ENCODE data around the gene GFY.

The GFY gene, protein sequence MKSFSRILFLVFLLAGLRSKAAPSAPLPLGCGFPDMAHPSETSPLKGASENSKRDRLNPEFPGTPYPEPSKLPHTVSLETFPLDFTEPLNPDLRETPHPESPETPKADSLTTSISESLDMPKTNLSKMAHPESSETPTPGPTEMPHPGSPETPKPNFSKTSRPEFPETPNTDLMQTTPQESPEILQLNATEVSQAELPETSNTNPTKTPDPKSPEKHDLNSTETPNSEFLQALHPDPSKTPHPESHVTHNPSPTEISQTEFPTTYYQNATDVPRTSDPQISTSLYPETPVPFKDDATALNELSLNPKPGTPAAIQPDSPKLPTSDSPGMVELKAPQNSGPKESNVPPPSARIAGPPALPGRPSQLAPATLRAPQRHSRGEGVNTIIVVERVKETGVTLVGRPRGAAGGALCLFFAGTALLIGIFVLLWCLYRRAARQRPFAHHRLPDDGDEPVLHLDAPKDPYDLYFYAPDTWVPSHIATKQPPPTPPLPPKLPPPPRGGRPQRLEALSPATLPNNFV

DNA sequence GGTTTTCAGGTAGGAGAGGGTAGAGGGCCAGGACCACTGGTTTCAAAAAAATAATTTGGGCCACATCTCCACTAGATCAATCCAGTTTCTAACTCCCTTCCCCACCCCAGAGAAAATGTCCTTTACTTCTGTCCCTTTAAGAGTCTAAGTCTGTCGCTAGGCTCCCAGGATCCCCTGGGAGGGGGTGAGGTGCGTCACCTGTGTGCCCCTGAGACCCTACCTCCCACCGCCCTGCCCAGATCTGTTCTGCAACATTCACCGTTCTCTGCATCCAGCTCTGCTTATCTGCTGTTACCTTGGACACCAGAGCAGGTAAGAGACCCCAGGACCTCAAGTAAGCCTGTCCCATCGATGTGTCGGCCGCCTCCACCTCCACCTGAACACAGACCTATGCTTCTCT is at the start of gene GFY:
GFY (plus strand) TSS at position 211 of the 400 bp plus-strand sequence. CDS start 1,043 bp downstream, outside the sequence.
- DNase-seq (ENCODE audit: low read depth in 2 of 2) = no peak

DNA sequence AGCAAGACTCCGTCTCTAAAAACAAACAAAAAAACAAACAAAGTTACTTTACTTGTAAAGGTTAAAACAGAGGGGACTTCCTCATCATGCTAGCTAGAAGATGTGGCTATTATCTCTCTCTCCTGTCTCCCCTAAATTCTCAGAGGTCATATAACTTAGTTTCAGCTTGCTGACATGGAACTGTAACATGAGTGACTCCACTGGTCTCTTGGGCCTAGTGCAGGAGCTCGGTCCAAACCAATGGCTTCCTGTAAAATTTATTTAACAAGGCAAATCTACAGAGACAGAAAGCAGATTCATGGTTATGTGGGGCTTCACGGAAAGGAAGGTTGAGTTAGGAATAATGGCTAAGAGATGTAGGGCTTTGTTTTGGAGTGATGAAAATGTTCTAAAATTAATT is 46.7 kb upstream of the GFY start:
- DNase-seq (ENCODE audit: low read depth in 2 of 2) = no peak

DNA sequence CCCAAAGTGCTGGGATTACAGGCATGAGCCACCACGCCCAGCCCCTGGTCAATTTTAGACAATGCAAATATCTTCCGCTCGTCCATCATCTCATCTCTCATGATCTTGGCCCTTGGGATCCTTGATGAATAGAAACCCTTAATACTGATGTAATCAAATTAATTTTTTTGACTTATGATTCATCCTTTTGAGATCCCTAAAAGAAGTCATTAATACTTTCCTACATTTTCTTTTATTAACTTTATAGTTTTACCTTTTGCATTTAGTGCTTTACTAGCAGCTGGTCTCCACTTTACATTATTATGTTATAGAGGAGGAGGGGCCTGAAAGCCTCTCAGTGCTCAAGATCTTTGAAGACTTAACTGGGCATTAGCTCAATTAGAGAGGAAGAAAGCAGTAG is 44.8 kb upstream of the GFY start:
- DNase-seq (ENCODE audit: low read depth in 2 of 2) = no peak

DNA sequence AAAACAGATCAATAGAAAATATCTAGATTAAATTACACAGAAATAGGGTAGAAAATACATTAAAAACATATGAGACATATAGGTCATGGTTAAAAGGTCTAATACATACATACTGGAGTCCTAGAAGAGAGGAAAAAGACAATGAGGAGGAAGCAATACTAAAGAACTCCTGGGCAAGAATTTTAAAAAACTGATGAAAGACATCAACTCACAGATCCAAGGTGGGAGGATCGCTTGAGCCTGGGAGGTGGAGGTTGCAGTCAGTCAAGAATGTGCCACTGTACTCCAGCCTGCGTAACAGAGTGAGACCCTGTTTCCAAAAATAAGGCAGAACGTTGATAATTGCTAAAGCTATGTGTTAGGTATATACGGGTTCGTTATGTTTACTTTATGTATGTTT is 42.5 kb upstream of the GFY start:
- DNase-seq (ENCODE audit: low read depth in 2 of 2) = no peak

DNA sequence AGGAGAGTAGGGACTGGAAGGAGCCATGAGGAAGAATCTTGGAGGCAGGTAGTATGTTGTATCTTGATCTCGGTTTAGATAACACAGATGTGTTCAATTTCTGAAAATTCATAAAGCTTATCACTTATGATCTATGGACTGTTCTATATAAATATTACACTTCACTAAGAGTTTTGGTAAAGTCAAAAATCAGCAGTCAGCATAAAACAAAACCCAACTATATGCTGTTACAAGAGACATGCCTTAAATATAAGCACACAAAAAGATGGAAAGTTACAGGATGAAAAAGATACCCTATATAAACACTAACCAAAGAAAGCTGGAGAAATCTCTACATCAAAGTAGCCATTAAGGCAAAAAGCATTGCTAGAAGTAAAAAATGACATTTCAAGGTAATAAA is 41.6 kb upstream of the GFY start:
- no peak for DNase-seq (ENCODE audit: low read depth in 2 of 2)

DNA sequence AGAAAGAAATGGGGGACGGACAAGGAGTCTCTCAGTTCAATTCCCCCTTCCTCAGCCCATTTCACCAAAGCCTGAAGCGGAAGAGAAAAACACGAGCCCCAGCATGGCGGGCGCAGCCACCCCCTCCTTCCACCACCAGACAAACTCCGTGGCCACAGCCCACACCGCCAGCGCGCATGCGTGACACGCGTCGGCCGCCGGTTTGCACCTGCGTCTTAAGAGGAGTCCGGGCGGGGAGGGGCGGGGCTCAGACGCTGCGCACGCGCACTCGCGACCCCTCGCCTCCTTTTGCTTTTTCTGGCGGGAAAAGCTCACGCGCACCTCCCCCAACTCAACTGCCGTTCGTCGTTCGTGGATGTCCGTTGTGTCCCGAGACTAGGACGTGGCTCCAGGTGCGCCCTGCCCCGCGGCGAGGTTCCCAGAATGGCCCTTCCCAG is 37.2 kb upstream of the GFY start, which contains the start of gene KASH5:
KASH5 (plus strand) TSS at position 314 of the 437 bp plus-strand sequence. CDS start 2,635 bp downstream, outside the sequence.
- peak; percentile 70 to 90 for DNase-seq (ENCODE audit: low read depth in 2 of 2)

DNA sequence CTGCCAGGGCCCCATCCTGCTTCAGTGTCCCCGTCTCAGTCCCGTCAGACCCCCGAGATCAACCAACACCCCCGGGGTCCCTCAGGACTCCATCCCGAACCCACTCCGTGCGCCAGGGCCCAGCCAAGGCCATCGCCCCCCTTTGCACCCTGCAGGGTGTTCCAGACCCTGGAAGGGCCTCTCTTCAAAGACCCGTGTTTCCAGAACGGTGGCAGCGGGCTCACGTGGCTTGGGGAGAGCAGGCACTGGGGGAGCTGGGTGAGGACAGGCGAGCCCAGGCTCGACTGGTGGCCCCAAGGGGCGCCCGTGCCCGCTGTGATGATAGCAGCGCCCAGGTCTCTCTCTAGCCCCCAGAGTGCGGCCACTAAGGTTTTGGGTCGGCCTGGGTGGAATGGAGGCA is 35.8 kb upstream of the GFY start:
- DNase-seq (ENCODE audit: low read depth in 2 of 2) = no peak

DNA sequence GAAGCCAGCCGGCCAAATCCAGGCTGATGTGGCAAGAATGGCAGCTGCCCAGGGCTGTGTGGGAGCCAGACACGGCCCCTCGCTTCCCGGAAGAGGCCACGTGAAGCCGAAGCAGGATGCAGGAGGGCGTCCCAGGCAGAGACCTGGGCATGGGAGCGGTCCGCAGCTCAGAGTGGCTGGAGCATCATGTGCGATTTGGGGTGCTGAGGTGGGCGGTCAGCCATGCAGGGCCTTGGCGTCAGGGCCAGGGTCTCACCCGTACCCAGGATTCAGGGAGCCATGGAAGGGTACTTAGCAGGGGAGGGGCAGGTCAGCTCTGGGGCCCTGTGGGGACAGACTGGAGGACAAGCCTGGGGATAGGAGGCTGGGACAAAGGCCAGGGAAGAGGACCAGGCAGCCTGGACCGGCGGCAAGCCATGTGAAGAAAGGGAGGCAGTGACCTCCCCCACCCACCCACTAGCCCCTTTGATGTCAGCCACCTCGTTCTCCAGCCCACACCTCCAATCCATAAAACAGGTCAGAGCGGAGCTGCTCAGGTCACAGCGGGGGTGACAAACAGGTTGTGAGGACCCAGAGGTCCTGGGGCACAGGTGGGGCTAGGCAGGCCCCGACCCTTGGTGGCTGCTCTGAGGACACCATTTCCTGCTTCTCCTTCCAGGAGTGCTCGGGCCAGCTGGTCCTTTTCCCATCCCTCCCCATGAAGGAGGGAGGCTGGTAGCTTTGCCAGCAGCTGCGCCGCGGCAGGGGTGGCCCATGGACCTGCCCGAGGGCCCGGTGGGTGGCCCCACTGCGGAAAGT is 34.9 kb upstream of the GFY start:
- DNase-seq (ENCODE audit: low read depth in 2 of 2) = no peak

DNA sequence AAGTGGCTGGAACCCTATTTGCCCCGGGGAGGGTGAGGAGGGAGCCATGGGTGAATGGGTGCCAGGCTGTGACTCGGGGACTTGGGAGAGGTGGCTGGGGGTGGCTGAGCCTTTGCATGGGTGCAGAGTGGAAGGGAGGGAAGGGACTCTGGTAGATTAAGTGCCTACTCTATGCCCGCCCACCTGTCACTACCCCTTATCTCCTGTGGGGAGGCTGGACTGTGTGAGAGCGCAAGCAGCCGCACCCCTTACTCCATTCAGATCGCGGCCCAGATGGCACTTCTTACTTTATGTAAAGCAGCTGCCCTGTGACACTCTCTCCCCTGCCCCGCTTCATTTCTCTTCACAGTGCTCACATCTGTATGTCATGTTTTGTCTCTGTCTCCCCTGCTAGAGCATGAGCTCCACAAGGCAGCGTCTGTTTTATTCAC is 34.2 kb upstream of the GFY start:
- no peak for DNase-seq (ENCODE audit: low read depth in 2 of 2)

DNA sequence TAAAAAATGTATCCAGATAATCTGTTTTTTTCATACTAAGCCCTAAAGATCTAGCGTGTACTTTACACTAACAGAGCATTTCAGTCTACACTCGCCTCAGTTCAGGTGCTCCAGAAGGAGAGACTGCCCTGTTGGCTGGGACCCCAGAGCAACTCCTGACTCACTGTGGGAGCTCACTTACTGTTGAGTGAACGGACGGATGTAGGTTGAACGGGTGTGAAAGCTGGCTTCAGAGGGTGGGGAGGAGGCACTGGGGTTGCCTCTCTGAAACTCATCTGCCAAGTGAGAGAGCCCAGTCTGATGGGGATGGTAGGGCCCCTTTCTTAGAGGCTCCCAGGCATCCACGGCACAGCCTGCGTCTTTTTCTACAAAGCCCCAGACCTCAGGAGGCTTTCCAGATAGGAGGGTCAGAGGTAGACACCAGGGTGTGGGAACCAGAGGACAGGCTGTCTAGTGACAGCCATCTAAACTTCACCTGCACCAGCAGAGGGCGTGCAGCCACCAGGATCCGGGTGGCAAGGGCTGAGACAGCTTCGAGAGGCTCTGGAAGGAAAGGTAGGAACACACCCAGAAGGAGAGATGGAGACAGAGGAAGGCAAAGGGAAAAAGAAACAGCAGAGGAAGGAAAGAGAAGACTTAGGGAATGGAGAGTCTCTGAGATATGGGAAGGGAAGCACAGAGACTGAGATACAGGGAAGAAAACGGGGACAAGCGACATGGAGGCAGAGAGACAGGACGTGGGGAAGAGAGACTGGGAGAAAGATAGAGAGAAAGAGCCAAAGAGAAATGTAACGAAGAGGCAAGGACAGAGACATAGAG is 33.4 kb upstream of the GFY start:
- DNase-seq (ENCODE audit: low read depth in 2 of 2) = peak; percentile 56 to 63

DNA sequence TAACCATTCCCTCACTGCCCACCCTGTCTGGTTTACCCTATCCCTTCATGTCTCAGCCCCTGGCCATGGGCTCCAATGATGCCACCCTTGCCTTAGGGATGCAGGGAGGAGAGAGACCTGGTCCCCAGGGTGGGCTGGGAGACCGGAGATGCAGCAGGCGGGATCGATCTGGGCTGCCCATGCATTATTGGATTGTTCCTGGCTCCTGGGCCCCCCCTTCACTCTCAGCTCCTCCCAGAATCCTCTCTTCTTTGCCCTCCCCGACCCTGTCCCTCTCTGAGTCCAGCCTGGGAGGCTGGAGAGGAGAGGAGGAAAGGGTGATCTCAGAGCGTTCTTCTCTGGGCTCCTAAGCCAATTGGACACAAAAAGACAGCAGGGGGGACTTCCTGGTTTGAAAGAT is 31.3 kb upstream of the GFY start:
- no peak for DNase-seq (ENCODE audit: low read depth in 2 of 2)

DNA sequence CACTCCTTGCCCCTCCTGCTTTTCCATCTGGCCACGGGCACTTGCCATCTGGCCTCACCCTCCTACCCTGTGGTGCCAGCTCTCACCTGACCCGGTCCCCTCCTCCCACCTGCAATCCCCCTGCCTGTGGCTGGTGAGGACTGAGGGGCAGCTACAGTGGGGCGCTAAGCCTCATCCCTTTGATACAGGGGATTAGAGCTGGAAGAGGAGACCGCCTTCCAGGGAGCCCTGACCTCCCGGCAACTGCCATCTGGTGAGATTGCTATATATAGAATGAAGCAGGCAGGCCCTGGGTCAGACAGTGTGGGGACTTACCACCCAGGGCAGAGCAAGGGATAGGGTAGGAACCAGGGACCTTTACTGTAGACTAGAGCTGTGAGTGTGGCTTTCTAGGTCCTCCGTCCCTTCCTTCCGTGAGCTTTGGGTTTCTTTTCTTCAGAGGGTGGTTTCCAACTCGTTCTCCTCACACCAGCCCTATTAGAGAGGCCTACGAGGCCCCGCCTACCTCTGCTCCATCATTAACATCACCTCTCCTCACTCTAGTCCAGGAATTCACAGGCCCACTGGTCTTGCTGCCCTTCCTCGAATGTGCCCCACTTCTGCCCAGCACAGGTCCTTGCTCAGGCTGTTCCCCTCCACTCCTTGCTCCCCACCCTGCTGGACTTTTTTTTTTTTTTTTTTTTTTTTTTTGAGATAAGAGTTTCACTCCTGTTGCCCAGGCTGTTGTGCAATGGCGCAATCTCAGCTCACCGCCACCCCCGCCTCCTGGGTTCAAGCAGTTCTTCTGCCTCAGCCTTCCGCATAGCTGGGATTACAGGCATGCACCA is 29.4 kb upstream of the GFY start:
- DNase-seq (ENCODE audit: low read depth in 2 of 2) = no peak

DNA sequence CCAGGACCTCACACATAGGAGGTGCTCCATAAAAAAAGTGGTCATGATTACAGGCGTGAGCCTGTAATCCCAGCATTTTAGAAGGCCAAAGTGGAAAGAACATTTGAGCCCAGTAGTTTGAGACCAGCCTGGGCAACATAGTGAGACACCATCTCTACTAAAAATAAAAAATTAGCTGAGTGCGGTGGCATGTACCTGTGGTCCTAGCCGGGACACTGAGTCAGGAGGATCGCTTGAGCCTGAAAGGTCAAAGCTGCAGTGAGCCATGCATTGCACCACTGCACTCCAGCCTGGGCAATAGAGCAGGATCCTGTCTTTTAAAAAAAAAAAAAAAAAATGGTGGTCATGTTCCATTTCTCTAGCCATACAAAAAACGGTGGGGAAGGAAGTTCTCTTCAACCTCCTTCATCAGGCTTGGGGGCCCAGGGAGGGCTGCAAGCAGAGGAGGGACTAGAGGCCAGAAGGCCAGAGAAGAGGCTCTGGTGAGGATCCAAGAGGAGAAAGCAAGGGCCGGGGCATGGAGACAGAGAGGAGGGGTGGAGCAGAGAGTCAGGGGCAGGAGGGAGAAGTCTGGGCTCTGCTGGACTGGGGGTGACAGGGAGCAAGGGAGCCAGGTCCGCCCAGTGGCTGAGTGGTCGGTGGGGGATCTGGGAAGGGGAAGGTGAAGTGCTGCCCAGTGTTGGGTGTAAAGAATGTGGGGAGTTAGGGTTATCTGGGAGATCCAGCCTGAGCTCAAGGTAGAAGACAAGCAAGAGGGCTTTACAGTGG is 28.3 kb upstream of the GFY start:
- no peak for DNase-seq (ENCODE audit: low read depth in 2 of 2)

DNA sequence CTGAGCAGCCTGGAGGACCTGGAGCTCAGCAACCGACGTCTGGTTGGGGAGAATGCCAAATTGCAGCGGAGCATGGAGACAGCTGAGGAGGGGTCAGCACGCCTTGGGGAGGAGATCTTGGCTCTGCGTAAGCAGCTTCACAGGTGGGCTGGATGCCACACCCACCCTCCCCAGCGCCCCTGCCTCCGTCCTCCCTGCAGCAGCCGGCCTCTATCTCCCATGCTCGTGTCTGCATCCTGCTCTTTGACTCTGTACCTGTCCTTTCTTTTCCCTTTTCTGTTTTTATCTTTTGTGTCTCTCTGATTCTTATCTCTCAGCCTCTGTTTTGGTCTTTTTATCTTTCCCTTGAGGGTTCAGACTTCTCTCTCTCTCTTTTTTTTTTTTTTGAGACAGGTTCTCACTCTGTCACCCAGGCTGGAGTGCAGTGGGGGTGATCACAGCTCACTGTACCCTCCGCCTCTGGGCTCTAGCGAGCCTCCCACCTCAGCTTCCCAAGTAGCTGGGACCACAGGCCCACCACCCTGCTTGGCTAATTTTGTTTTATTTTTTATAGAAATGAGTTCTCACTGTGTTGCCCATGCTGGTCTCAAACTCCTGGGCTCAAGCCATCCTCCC is 27.1 kb upstream of the GFY start:
- DNase-seq (ENCODE audit: low read depth in 2 of 2) = no peak

DNA sequence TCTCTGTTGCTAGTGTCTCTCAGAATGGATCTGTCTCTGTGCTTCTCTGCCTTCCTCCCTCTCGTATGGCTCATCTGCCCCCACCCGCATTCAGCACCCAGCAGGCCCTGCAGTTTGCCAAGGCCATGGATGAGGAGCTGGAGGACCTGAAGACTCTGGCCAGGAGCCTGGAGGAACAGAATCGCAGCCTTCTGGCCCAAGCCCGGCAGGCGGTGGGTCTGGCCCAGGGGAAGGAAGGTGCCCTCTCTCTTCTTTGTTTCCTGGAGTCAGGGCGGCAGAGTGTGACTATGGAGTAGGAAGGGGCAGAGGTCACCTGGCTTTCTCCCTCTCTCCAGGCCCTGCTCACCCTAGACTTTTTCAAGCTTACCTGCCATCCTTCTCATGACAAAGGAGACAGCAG is 26.3 kb upstream of the GFY start:
- DNase-seq (ENCODE audit: low read depth in 2 of 2) = no peak

DNA sequence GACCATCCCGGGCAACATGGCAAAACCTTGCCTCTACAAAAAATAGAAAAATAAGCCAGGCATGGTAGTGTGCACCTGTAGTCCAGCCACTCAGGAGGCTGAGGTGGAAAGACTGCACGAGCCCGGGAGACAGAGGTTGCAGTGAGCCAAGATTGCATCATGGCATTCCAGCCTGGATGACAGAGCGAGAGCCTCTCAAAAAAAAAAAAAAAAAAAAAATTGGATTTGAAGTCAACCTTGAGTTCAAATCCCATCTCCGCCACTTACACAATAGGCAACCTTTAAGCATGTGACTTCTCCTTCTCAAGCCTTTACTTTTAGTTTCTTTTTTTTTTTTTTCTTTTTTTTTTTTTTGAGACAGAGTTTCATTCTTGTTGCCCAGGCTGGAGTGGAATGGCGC is 25.2 kb upstream of the GFY start:
- DNase-seq (ENCODE audit: low read depth in 2 of 2) = no peak

DNA sequence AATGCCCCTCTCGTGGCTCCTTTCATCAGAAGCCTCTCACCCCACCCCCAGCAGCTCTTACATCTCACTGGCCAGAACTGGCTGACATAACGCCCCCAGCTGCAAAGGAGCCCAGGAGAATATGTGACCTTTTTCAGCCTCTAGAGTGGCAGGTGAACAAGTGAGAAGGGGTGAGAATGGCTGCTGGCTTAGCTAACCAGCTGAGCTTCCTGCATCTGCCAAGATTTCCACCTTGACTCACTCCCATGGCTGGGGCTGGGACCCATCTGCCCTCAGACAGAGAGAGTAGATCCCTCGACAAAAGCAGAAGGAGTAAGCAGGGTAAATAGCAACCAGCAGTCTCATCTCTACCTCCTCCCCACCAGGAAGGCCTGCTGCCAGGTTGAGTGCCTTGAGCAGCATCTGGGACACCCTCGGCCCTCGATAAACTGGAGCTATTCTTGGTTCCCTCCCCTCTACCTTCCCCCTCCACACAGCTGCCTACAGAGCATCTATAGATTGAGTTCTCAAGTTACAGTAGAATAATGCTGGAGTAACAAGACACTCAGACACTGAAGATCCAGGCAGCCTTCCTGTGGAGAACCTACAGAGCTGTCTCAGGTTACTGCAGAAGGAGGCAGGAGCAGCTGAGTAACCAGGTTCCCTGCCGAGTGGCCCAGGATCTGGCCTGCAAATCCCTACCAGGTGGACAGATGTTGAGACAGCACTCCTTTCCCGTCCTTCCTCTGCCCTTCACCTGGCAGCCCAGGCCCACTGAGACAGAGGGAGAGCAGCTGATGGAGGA is 21.6 kb upstream of the GFY start:
- no peak for DNase-seq (ENCODE audit: low read depth in 2 of 2)

DNA sequence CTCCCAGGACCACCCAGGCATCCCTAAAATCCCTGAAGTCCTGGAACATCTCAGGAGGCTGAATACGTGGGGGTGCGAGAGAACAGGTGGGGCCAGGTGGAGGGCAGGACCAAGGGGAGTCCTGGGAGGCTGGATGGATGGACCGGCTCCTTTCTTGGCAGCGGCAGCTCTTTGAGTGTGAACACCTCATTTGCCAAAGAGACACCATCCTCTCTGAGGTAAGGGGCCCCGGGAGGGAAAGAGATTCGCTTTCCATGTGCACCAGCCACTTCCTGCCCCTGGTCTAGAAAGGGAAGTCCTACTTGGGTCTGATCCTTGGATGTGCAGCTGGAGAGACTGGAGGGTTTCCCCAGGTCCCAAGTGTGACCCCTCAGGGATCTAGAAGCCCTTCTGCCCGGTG is 18.1 kb upstream of the GFY start:
- no peak for DNase-seq (ENCODE audit: low read depth in 2 of 2)

DNA sequence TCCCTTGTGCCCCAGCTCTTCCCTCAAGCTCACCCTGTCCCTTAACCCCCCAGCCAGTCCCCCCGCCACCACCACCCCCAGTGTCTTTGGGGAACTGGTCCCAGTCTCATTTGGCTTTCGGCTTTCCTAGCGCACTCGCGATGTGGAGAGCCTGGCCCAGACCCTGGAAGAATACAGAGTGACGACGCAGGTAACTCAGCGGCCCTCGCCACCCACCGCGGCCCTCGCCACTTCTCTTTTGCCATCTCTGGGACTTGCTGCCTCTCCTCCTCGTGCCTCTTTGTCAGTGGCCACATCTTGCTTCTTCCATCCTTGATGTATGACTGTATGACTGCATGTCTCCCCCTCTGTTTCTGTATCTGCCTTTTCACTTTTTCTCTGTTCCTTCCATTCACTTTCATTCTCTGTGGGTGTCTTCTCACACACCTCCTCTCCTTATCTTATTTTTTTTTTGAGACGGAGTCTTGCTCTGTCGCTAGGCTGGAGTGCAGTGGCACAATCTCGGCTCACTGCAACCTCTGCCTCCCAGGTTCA is 17.6 kb upstream of the GFY start:
- DNase-seq (ENCODE audit: low read depth in 2 of 2) = no peak
